Prostate gland (tissue), 2 donors: ENCODE measurements around the gene SLC7A14.

ENCODE experiments used
- CTCF ChIP-seq, 4 experiments: fragments of 200-600 bp in 2 of 4; fragments of 450-650 bp in 2 of 4; sonication (generic) in 2 of 4; IDR thresholded peaks; 1 replicate in 3 of 4; 2 replicates in 1 of 4; pipeline ENCODE4 v1.5.1; 2016 to 2019; ENCODE audit warnings: antibody characterized with exemption in 4 of 4, mild to moderate bottlenecking in 2 of 4, moderate library complexity in 2 of 4
- POLR2A ChIP-seq: fragments of 450-650 bp; IDR thresholded peaks from one replicate; pipeline ENCODE4 v1.6.1; 2016; ENCODE audit warnings: antibody characterized with exemption, mild to moderate bottlenecking
- POLR2AphosphoS5 ChIP-seq: sonication (generic); formaldehyde crosslinking; IDR thresholded peaks from one replicate; pipeline ENCODE4 v1.6.1; 2017; ENCODE audit warnings: antibody characterized with exemption

GRCh38 chr3:170467571-170468147 lies 118.2 kb downstream of the SLC7A14 start:
- TF ChIP-seq POLR2AphosphoS5 (no peak), CTCF (IDR thresholded peaks at IDR 0.05) (no peak), POLR2A (no peak)
